Measurements from ENCODE around the gene IFNA17.
"Not testable (repeated sequence)": the region's sequence is repeated elsewhere in the genome, so short reads cannot be mapped to it uniquely, and the experiment has no call there.

The IFNA17 gene

GRCh38 chr9:21228122-21228521, at the start of gene IFNA17:
Gene IFNA17 (minus strand): TSS chr9:21228222. CDS start chr9:21228173, 49 bp downstream.
- no peak for DNase-seq (ENCODE audit: low read depth)

- no peak for DNase-seq (ENCODE audit: low read depth)
Measured at GRCh38 chr9:21268347-21268657, 40.3 kb upstream of the IFNA17 start.

- DNase-seq (ENCODE audit: low read depth): no peak
Measured at GRCh38 chr9:21267485-21268346, 39.7 kb upstream of the IFNA17 start.

- DNase-seq (ENCODE audit: low read depth): no peak
Measured at GRCh38 chr9:21266733-21267484, 38.9 kb upstream of the IFNA17 start.

- DNase-seq (ENCODE audit: low read depth): no peak
Measured at GRCh38 chr9:21265421-21266189, 37.6 kb upstream of the IFNA17 start.

GRCh38 chr9:21255538-21256212, 27.7 kb upstream of the IFNA17 start:
- DNase-seq (ENCODE audit: low read depth): no peak

- peak; percentile 54 for DNase-seq (ENCODE audit: low read depth)
Measured at GRCh38 chr9:21252721-21253547, 24.9 kb upstream of the IFNA17 start.

- DNase-seq (ENCODE audit: low read depth): no peak
Measured at GRCh38 chr9:21251638-21252037, 23.6 kb upstream of the IFNA17 start.

- no peak for DNase-seq (ENCODE audit: low read depth)
Measured at GRCh38 chr9:21251190-21251589, 23.2 kb upstream of the IFNA17 start.

GRCh38 chr9:21244836-21245235, 16.8 kb upstream of the IFNA17 start:
- no peak for DNase-seq (ENCODE audit: low read depth)

GRCh38 chr9:21239911-21240310, 11.9 kb upstream of the IFNA17 start, which contains the start of gene IFNA14:
Gene IFNA14 (minus strand): TSS chr9:21240005. CDS start chr9:21239935, 70 bp downstream.
- DNase-seq (ENCODE audit: low read depth): no peak

- DNase-seq (ENCODE audit: low read depth): not testable (repeated sequence)
Measured at GRCh38 chr9:21236360-21236714, 8.3 kb upstream of the IFNA17 start.

GRCh38 chr9:21235468-21236359, 7.7 kb upstream of the IFNA17 start:
- DNase-seq (ENCODE audit: low read depth): peak; percentile 65

GRCh38 chr9:21234153-21234687, 6.2 kb upstream of the IFNA17 start:
- no peak for DNase-seq (ENCODE audit: low read depth)

- no peak for DNase-seq (ENCODE audit: low read depth)
Measured at GRCh38 chr9:21233258-21233657, 5.2 kb upstream of the IFNA17 start.

GRCh38 chr9:21217211-21217610, 10.8 kb downstream of the IFNA17 start, which contains the start of gene IFNA16:
Gene IFNA16 (minus strand): TSS chr9:21217311. CDS start chr9:21217305, 6 bp downstream.
- DNase-seq (ENCODE audit: low read depth): not testable (repeated sequence)

GRCh38 chr9:21213411-21214326, 14.4 kb downstream of the IFNA17 start:
- DNase-seq (ENCODE audit: low read depth): peak; percentile 20

- DNase-seq (ENCODE audit: low read depth): not testable (repeated sequence)
Measured at GRCh38 chr9:21212160-21212559, 15.9 kb downstream of the IFNA17 start.
